Stomach (tissue), 9 donors: Measurements from ENCODE around the gene SIT1. TPM values are rescaled to one million over a fixed set of nuclear protein-coding genes. Genes with fewer than 3 reads are reported as not detected.

Experiments
- DNase-seq, 2 donors: peaks; one replicate each; pipeline versions ENCODE4 v3.0.0 to v3.0.0-alpha.2; 2013 to 2019
- H3K27ac ChIP-seq, 5 donors: fragments of 200-600 bp in 4 of 5; sonication (generic) in 4 of 5; one replicate each; pipeline ENCODE4 v1.5.1; 2013 to 2019; ENCODE audit warnings: mild to moderate bottlenecking in 1 of 5, moderate library complexity in 1 of 5
- H3K27me3 ChIP-seq, 3 donors: fragments of 200-600 bp; sonication (generic); one replicate each; pipeline ENCODE4 v1.5.1; 2017 to 2019; ENCODE audit warnings: mixed run types in 1 of 3
- H3K36me3 ChIP-seq, 4 donors: fragments of 200-600 bp; sonication (generic); 1 replicate in 3 of 4; 2 replicates in 1 of 4; pipeline ENCODE4 v1.5.1; 2016 to 2019
- H3K4me1 ChIP-seq, 4 donors: fragments of 200-600 bp; sonication (generic); one replicate each; pipeline ENCODE4 v1.5.1; 2016 to 2019
- H3K4me3 ChIP-seq, 4 donors: fragments of 200-600 bp; sonication (generic) in 3 of 4; one replicate each; pipeline ENCODE4 v1.5.1; 2016 to 2019; ENCODE audit warnings: mild to moderate bottlenecking in 1 of 4
- H3K9me3 ChIP-seq, 4 donors: fragments of 200-600 bp; sonication (generic); one replicate each; pipeline ENCODE4 v1.5.1; 2016 to 2019
- CTCF ChIP-seq, 7 experiments: fragments of 450-650 bp in 4 of 7; fragments of 200-600 bp in 3 of 7; sonication (generic) in 3 of 7; IDR thresholded peaks; one replicate each; pipeline ENCODE4 v1.5.1; 2016 to 2019; ENCODE audit warnings: antibody characterized with exemption in 7 of 7, control low read depth in 2 of 7, mild to moderate bottlenecking in 1 of 7
- EP300 ChIP-seq: sonication (generic); formaldehyde crosslinking; IDR thresholded peaks from one replicate; pipeline ENCODE4 v1.6.1; 2017; ENCODE audit warnings: antibody characterized with exemption
- POLR2A ChIP-seq, 4 donors: fragments of 450-650 bp; IDR thresholded peaks; one replicate each; pipeline ENCODE4 v1.6.1; 2016; ENCODE audit warnings: antibody characterized with exemption in 4 of 4, control low read depth in 2 of 4, mild to moderate bottlenecking in 1 of 4, moderate library complexity in 1 of 4
- POLR2AphosphoS5 ChIP-seq, 3 donors: sonication (generic); formaldehyde crosslinking; IDR thresholded peaks; one replicate each; pipeline ENCODE4 v1.6.1; 2016; ENCODE audit warnings: antibody characterized with exemption in 3 of 3
- WGBS, 5 donors: extraction: QIAGEN DNeasy Blood & Tissue Kit in 3 of 5; methylation state at CpG; one replicate each; pipeline versions ENCODE4 v1.1.5 to v1.1.7; 2013 to 2018; 5-methylcytosine and 5-hydroxymethylcytosine counted together
- intact Hi-C: fragments of 100-400 bp; cut with DNase I; formaldehyde crosslinking; loops from one replicate; pipeline ENCODE4 v1.15.1; 2023; ENCODE audit warnings: low total_unique reads
- polyA plus RNA-seq, 3 donors: library from polyadenylated mRNA; stranded (reverse); fragments of 200-250 nt; gene quantifications; one replicate each; pipeline ENCODE4 v1.2.3, GENCODE V29; 2013
- total RNA-seq, 5 donors: library from RNA; depleted of rRNA; stranded (reverse); fragments of >200 nt; gene quantifications; one replicate each; pipeline versions ENCODE4 v1.1.0 to v1.2.3, GENCODE V29; 2014 to 2016
- donor health status: healthy with polysubstance abuse.
- donor health status: Bipolar disorder and iron deficiency.
- donor health status: healthy.

Gene SIT1
- total and polyA plus RNA-seq, 8 donors: 0.62 to 2.3 (median 1.1) TPM; not detected in 3

- H3K4me1 ChIP-seq: peaks cover 17 to 50% (median 22%) of the 10 kb centered on the region in 4 donors
- no peak for DNase-seq
- H3K27me3 ChIP-seq: no peaks in the 10 kb centered on the region
- H3K36me3 ChIP-seq: no peaks in the 10 kb centered on the region
- TF ChIP-seq CTCF (IDR thresholded peaks at IDR 0.05) (no peak), EP300 (no peak), POLR2AphosphoS5 (IDR thresholded peaks at IDR 0.05) (no peak), POLR2A (IDR thresholded peaks at IDR 0.05) (no peak)
- no peak overlapping the region for H3K27ac ChIP-seq
- WGBS, 5 donors: 93 to 100% (median 95%) methylated on average over 2 of the region's 2 CpGs
- H3K9me3 ChIP-seq: no peaks in the 10 kb centered on the region
- intact Hi-C loops: no loop called here
- no peak overlapping the region for H3K4me3 ChIP-seq
Measured at GRCh38 chr9:35653611-35654010, 2.9 kb upstream of the SIT1 start.

GRCh38 chr9:35652829-35653209, 2.1 kb upstream of the SIT1 start:
- no peaks in the 10 kb centered on the region for H3K9me3 ChIP-seq
- peak overlapping the region in 4 of 5 donors; percentile 45 to 62 (median 58) for H3K27ac ChIP-seq
- DNase-seq: no peak

GRCh38 chr9:35651956-35652828, 1.5 kb upstream of the SIT1 start:
- peak overlapping the region; percentile 45 to 78 (median 60) for H3K27ac ChIP-seq
- DNase-seq: peak in 1 of 2 donors; percentile 66
- no peaks in the 10 kb centered on the region for H3K27me3 ChIP-seq
- H3K4me3 ChIP-seq: no peak overlapping the region
- no peaks in the 10 kb centered on the region for H3K36me3 ChIP-seq
- 58 to 74% (median 64%) methylated on average over 6 to 7 of the region's 7 CpGs for WGBS, 5 donors
- TF ChIP-seq EP300 (no peak), POLR2AphosphoS5 (IDR thresholded peaks at IDR 0.05) (peak in 2 of 3 donors; percentile 18 to 48)
- H3K4me1 ChIP-seq: peaks cover 16 to 56% (median 22%) of the 10 kb centered on the region in 4 donors
- H3K9me3 ChIP-seq: no peaks in the 10 kb centered on the region
- intact Hi-C loops: no loop called here

More at GRCh38 chr9:35652829-35653209, 2.1 kb upstream of the SIT1 start:
- peaks cover 17 to 54% (median 22%) of the 10 kb centered on the region in 4 donors for H3K4me1 ChIP-seq
- 87 to 95% (median 93%) methylated on average over 8 of the region's 8 CpGs for WGBS, 5 donors
- no peak overlapping the region for H3K4me3 ChIP-seq
- H3K27me3 ChIP-seq: no peaks in the 10 kb centered on the region
- no peaks in the 10 kb centered on the region for H3K36me3 ChIP-seq
- TF ChIP-seq CTCF (IDR thresholded peaks at IDR 0.05) (no peak), POLR2A (IDR thresholded peaks at IDR 0.05) (no peak), POLR2AphosphoS5 (IDR thresholded peaks at IDR 0.05) (no peak), EP300 (no peak)
- intact Hi-C loops: no loop called here

GRCh38 chr9:35649431-35650340, 1.0 kb downstream of the SIT1 start:
- H3K4me1 ChIP-seq: peaks cover 18 to 64% (median 26%) of the 10 kb centered on the region in 4 donors
- H3K4me3 ChIP-seq: peak overlapping the region; percentile 20 to 39 (median 27)
- 65 to 77% (median 73%) methylated on average over 15 to 26 of the region's 26 CpGs for WGBS, 5 donors
- DNase-seq: peak in 1 of 2 donors; percentile 41
- intact Hi-C loops: no loop called here
- H3K36me3 ChIP-seq: no peaks in the 10 kb centered on the region
- TF ChIP-seq CTCF (IDR thresholded peaks at IDR 0.05) (no peak), POLR2A (IDR thresholded peaks at IDR 0.05) (no peak), POLR2AphosphoS5 (IDR thresholded peaks at IDR 0.05) (no peak), EP300 (no peak)
- H3K27me3 ChIP-seq: no peaks in the 10 kb centered on the region
- H3K27ac ChIP-seq: peak overlapping the region; percentile 30 to 63 (median 45)
- no peaks in the 10 kb centered on the region for H3K9me3 ChIP-seq
